ENCODE results near the gene CRTAP.

DNA sequence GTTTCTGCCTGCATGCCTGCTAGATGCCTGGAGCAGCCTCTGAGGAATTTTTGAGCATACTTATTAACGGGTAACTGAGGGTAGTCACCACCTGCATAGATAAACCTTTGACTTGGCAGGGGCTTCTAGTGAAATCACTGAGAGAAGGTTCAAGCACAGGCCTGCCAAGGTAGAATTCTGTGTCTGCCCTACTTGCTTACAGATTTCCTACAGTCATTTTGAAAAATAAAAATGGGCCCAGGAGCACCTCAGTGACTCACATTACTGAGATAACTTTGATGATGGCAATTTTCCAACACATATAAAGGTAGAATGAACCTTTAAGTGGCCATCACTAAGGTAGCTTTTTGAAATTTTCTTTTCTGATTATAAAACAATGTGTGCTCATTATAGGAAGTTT lies 10.8 kb downstream of the CRTAP start:
- TF ChIP-seq, protein P1, sequence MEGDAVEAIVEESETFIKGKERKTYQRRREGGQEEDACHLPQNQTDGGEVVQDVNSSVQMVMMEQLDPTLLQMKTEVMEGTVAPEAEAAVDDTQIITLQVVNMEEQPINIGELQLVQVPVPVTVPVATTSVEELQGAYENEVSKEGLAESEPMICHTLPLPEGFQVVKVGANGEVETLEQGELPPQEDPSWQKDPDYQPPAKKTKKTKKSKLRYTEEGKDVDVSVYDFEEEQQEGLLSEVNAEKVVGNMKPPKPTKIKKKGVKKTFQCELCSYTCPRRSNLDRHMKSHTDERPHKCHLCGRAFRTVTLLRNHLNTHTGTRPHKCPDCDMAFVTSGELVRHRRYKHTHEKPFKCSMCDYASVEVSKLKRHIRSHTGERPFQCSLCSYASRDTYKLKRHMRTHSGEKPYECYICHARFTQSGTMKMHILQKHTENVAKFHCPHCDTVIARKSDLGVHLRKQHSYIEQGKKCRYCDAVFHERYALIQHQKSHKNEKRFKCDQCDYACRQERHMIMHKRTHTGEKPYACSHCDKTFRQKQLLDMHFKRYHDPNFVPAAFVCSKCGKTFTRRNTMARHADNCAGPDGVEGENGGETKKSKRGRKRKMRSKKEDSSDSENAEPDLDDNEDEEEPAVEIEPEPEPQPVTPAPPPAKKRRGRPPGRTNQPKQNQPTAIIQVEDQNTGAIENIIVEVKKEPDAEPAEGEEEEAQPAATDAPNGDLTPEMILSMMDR (IDR thresholded peaks at IDR 0.05): no peak
- no peak for TF ChIP-seq POLR2A (IDR thresholded peaks at IDR 0.05)
